Glutamatergic neuron (in vitro differentiated cells): Measurements from ENCODE around the gene PTPRB. TPM values are rescaled to one million over a fixed set of nuclear protein-coding genes. Genes with fewer than 3 reads are reported as not detected.

Experiments used
- DNase-seq: peaks from one replicate; pipeline ENCODE4 v3.0.0; 2022
- H3K27ac Mint-ChIP-seq: one replicate; pipeline ENCODE4 v1.8.0; 2020; ENCODE audit warnings: mild to moderate bottlenecking, mixed read lengths, inconsistent platforms; ENCODE audit not compliant: unreplicated experiment
- H3K27me3 Mint-ChIP-seq: one replicate; pipeline ENCODE4 v1.8.0; 2020; ENCODE audit warnings: mild to moderate bottlenecking, moderate library complexity, mixed read lengths, inconsistent platforms; ENCODE audit not compliant: unreplicated experiment
- H3K36me3 Mint-ChIP-seq: one replicate; pipeline ENCODE4 v1.8.0; 2020; ENCODE audit warnings: mild to moderate bottlenecking, mixed read lengths, inconsistent platforms; ENCODE audit not compliant: unreplicated experiment
- H3K4me1 Mint-ChIP-seq: one replicate; pipeline ENCODE4 v1.8.0; 2020; ENCODE audit warnings: mild to moderate bottlenecking, low read depth, mixed read lengths, inconsistent platforms; ENCODE audit not compliant: unreplicated experiment
- H3K4me3 Mint-ChIP-seq: one replicate; pipeline ENCODE4 v1.8.0; 2020; ENCODE audit warnings: mild to moderate bottlenecking, mixed read lengths, inconsistent platforms; ENCODE audit not compliant: unreplicated experiment
- H3K9me3 Mint-ChIP-seq: one replicate; pipeline ENCODE4 v1.8.0; 2020; ENCODE audit warnings: mild to moderate bottlenecking, moderate library complexity, mixed read lengths, inconsistent platforms; ENCODE audit not compliant: unreplicated experiment
- total RNA-seq: library from RNA; stranded (reverse); fragmentation: NEBNext Ultra II Directional; extraction: Animal tissue kit (Norgen Biotek cat#: 25700); gene quantifications from one replicate; pipeline ENCODE4 v1.2.1, GENCODE V29; 2021; ENCODE audit not compliant: unreplicated experiment
- TF ChIP-seq, protein P1 (sequence below): fragments of 200-600 bp; sonication (generic); IDR thresholded peaks from one replicate; pipeline ENCODE4 v1.5.0; 2021; ENCODE audit not compliant: partially characterized antibody, unreplicated experiment

Gene PTPRB
- total RNA-seq, 1 donor from 2014 or later: 0.17 TPM

GRCh38 chr12:70645494-70646317 lies 8.5 kb upstream of the PTPRB start:
- Mint-ChIP-seq H3K36me3 (no peaks in the 10 kb centered on the region), H3K27me3 (no peaks in the 10 kb centered on the region), H3K4me3 (no peak overlapping the region), H3K4me1 (no peaks in the 10 kb centered on the region), H3K27ac (no peak overlapping the region), H3K9me3 (no peaks in the 10 kb centered on the region)
- TF ChIP-seq, protein P1, sequence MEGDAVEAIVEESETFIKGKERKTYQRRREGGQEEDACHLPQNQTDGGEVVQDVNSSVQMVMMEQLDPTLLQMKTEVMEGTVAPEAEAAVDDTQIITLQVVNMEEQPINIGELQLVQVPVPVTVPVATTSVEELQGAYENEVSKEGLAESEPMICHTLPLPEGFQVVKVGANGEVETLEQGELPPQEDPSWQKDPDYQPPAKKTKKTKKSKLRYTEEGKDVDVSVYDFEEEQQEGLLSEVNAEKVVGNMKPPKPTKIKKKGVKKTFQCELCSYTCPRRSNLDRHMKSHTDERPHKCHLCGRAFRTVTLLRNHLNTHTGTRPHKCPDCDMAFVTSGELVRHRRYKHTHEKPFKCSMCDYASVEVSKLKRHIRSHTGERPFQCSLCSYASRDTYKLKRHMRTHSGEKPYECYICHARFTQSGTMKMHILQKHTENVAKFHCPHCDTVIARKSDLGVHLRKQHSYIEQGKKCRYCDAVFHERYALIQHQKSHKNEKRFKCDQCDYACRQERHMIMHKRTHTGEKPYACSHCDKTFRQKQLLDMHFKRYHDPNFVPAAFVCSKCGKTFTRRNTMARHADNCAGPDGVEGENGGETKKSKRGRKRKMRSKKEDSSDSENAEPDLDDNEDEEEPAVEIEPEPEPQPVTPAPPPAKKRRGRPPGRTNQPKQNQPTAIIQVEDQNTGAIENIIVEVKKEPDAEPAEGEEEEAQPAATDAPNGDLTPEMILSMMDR: no peak
- DNase-seq: no peak

GRCh38 chr12:70644861-70645260 lies 7.6 kb upstream of the PTPRB start:
- Mint-ChIP-seq H3K36me3 (no peaks in the 10 kb centered on the region), H3K27me3 (no peaks in the 10 kb centered on the region), H3K4me1 (no peaks in the 10 kb centered on the region), H3K4me3 (no peak overlapping the region), H3K27ac (no peak overlapping the region), H3K9me3 (no peaks in the 10 kb centered on the region)
- TF ChIP-seq, protein P1: no peak
- no peak for DNase-seq

DNA sequence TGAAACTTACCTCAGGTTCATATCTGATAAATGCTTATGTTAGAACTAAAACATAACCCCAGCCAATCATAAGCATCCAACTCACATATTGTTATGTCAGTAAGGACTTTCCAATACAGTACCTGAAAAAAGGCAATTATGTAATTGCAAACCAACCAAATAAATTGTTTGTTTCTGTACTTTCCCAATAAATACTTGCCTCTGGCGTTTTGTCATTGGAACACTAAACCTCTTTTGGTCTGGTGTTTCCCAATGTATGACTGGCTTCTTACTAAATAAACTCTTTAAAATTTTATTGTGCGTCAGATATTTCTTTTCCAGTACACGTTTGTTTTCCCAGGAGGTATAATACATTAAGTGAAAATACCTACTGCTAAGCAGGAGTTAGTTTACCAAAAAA lies 6.7 kb upstream of the PTPRB start:
- H3K9me3 Mint-ChIP-seq: no peaks in the 10 kb centered on the region
- no peaks in the 10 kb centered on the region for H3K27me3 Mint-ChIP-seq
- H3K4me1 Mint-ChIP-seq: no peaks in the 10 kb centered on the region
- H3K27ac Mint-ChIP-seq: no peak overlapping the region
- H3K4me3 Mint-ChIP-seq: no peak overlapping the region
- no peaks in the 10 kb centered on the region for H3K36me3 Mint-ChIP-seq
- DNase-seq: no peak
- TF ChIP-seq, protein P1: no peak

- Mint-ChIP-seq H3K36me3 (no peaks in the 10 kb centered on the region), H3K27ac (no peak overlapping the region), H3K4me1 (no peaks in the 10 kb centered on the region), H3K27me3 (no peaks in the 10 kb centered on the region), H3K9me3 (no peaks in the 10 kb centered on the region), H3K4me3 (no peak overlapping the region)
- no peak for DNase-seq
- TF ChIP-seq, protein P1: no peak
Measured at GRCh38 chr12:70641691-70642090, 4.5 kb upstream of the PTPRB start.

DNA sequence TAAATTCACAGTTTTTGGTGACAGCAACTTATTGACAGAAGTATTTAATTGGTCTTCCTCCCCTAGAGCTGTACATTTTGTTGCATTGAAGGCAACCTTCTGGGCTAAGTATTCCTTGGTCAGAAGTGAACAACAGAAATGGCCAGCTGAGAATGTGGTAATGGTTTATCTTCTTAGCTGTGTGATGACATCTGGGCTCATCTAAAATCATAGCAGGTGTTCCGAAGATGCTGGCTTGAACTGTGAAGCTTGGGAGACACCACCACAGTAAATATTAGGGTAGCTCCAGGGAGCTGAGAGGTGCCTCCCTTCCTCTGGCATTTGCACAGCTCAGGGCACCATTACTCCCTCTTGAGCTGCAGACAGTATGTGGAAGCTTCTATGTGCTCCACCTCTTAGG lies 3.7 kb upstream of the PTPRB start:
- DNase-seq: no peak
- Mint-ChIP-seq H3K36me3 (no peaks in the 10 kb centered on the region), H3K27me3 (no peaks in the 10 kb centered on the region), H3K4me3 (no peak overlapping the region), H3K4me1 (no peaks in the 10 kb centered on the region), H3K9me3 (no peaks in the 10 kb centered on the region), H3K27ac (no peak overlapping the region)
- TF ChIP-seq, protein P1: no peak
